ENCODE results near the gene CUL4A. TPM values are rescaled to one million over a fixed set of nuclear protein-coding genes. Genes with fewer than 3 reads are reported as not detected.
A peak's percentile ranks its signal among the peaks of the same experiment; 100 is the strongest.

The CUL4A gene
- total RNA-seq, 2 experiments from 2014 or later, result 58.9 to 59.4 TPM

DNA sequence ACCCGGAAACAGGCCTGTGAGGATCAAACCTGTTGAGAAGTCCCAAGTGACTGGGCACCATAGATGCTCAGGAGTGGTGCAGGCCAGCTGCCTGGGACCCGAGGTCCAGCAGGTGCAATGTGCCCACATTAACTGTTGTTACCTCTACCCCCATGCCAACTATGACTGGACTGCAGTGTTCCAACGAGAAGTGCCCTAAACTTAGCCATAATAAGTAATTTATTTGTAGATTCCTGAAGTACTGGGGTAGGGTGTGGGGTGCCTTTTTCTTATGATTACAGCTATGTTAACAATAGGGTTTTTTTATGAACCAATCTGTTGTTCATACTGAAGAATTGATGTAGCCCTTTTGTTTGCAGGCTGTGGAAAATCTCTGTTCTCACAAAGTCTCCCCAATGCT lies 9.2 kb downstream of the CUL4A start:
- Mint-ChIP-seq H3K27me3 (ENCODE audit: low read depth) (no peaks in the 10 kb centered on the region), H3K27ac (no peak overlapping the region), H3K4me3 (no peak overlapping the region), H3K9me3 (no peaks in the 10 kb centered on the region), H3K4me1 (ENCODE audit: low read depth) (peaks cover 5% of the 10 kb centered on the region), H3K36me3 (ENCODE audit: low read depth) (peaks cover 13% of the 10 kb centered on the region)
- intact Hi-C loops (cut with micrococcal nuclease), result no loop called here
- CTCF ChIA-PET, result no interaction called here
- no peak for DNase-seq

- no peak overlapping the region for H3K4me3 Mint-ChIP-seq
- intact Hi-C loops (cut with micrococcal nuclease), result no loop called here
- H3K4me1 Mint-ChIP-seq (ENCODE audit: low read depth), result peaks cover 5% of the 10 kb centered on the region
- CTCF ChIA-PET, result no interaction called here
- no peaks in the 10 kb centered on the region for H3K9me3 Mint-ChIP-seq
- no peak for DNase-seq
- H3K27me3 Mint-ChIP-seq (ENCODE audit: low read depth), result no peaks in the 10 kb centered on the region
- peaks cover 14% of the 10 kb centered on the region for H3K36me3 Mint-ChIP-seq (ENCODE audit: low read depth)
- H3K27ac Mint-ChIP-seq, result no peak overlapping the region
Observed at GRCh38 chr13:113219256-113219940, 10.0 kb downstream of the CUL4A start.

DNA sequence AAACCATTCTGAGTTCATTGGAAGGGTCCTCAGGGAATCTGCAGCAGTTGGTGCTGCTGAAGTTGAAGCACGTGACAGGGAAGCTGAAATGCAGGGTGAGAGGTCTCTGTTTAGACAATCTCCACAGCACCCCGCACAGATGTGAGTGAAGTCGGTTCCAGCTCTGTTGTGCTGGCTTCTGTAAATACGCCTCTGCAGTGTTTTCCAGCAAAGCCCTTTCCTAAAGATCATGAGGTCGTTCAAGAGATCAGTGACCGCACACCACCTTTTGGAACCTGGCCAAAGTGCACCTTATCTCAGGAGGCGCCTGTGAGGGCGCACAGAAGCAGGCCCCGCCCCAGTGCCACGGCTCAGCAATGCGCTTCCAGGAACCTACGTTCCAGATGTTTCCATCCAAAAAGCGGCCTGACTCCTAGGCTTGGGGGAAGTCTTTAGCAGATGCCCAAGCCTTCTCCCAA lies 10.8 kb downstream of the CUL4A start:
- peaks cover 14% of the 10 kb centered on the region for H3K36me3 Mint-ChIP-seq (ENCODE audit: low read depth)
- no peaks in the 10 kb centered on the region for H3K27me3 Mint-ChIP-seq (ENCODE audit: low read depth)
- H3K27ac Mint-ChIP-seq, result peak overlapping the region; percentile 5
- H3K4me1 Mint-ChIP-seq (ENCODE audit: low read depth), result peaks cover 5% of the 10 kb centered on the region
- DNase-seq, result no peak
- no peaks in the 10 kb centered on the region for H3K9me3 Mint-ChIP-seq
- CTCF ChIA-PET, result no interaction called here
- no peak overlapping the region for H3K4me3 Mint-ChIP-seq
- intact Hi-C loops (cut with micrococcal nuclease), result no loop called here

DNA sequence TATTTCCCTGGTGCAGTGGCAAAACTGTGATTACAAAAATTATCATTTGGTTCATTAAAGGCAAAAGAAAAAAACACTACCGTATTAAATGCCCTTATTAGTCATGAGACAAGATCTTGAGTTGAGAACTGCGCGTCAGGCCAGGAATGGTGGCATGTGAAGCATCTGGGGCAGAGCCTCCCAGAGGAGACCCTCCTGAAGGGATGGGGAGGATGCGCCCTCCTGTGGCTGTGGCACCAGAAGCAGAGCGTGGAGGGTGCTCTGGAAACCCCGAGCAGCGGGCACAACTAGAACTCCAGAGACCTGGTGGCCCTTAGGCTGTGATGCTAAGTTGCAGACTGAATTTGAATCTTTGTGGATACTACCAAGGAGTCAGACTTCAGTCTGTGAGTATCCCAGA lies 11.5 kb downstream of the CUL4A start:
- H3K4me1 Mint-ChIP-seq (ENCODE audit: low read depth), result peaks cover 5% of the 10 kb centered on the region
- CTCF ChIA-PET, result interaction anchor here (0.6 kb wide), 1 partner anchor 51 kb away, joined by 4 read pairs; no protein-coding TSS in a partner anchor
- no peaks in the 10 kb centered on the region for H3K27me3 Mint-ChIP-seq (ENCODE audit: low read depth)
- H3K27ac Mint-ChIP-seq, result no peak overlapping the region
- H3K4me3 Mint-ChIP-seq, result no peak overlapping the region
- H3K9me3 Mint-ChIP-seq, result no peaks in the 10 kb centered on the region
- peaks cover 15% of the 10 kb centered on the region for H3K36me3 Mint-ChIP-seq (ENCODE audit: low read depth)
- DNase-seq, result peak; percentile 38
- intact Hi-C loops (cut with micrococcal nuclease), result no loop called here

DNA sequence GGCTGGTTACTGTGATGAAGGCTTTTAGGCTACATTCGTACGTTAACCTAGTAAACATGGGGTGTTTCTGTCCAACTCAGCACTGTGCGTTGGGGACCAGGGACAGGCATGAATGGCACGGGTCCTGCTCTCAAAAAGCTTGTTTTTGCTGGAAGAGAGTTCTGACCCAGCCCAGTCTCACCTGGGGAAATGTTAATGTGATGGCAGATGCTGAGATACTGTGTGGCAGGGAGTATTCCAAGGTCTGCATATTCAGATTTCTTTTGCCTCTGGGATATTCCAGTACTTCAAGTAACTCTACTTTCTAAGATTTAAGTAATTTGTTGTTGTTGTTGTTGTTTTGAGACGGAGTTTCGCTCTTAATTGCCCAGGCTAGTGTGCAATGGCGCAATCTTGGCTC lies 13.7 kb downstream of the CUL4A start:
- intact Hi-C loops (cut with micrococcal nuclease), result no loop called here
- Mint-ChIP-seq H3K27ac (no peak overlapping the region), H3K27me3 (ENCODE audit: low read depth) (no peaks in the 10 kb centered on the region), H3K4me1 (ENCODE audit: low read depth) (peaks cover 3% of the 10 kb centered on the region), H3K4me3 (no peak overlapping the region), H3K36me3 (ENCODE audit: low read depth) (peaks cover 23% of the 10 kb centered on the region), H3K9me3 (no peaks in the 10 kb centered on the region)
- no peak for DNase-seq
- CTCF ChIA-PET, result no interaction called here

GRCh38 chr13:113224486-113224885 lies 15.1 kb downstream of the CUL4A start:
- no peak for DNase-seq
- no peak overlapping the region for H3K27ac Mint-ChIP-seq
- no peaks in the 10 kb centered on the region for H3K9me3 Mint-ChIP-seq
- intact Hi-C loops (cut with micrococcal nuclease), result no loop called here
- peaks cover 2% of the 10 kb centered on the region for H3K4me1 Mint-ChIP-seq (ENCODE audit: low read depth)
- H3K4me3 Mint-ChIP-seq, result no peak overlapping the region
- H3K36me3 Mint-ChIP-seq (ENCODE audit: low read depth), result peaks cover 33% of the 10 kb centered on the region
- CTCF ChIA-PET, result no interaction called here
- H3K27me3 Mint-ChIP-seq (ENCODE audit: low read depth), result no peaks in the 10 kb centered on the region

DNA sequence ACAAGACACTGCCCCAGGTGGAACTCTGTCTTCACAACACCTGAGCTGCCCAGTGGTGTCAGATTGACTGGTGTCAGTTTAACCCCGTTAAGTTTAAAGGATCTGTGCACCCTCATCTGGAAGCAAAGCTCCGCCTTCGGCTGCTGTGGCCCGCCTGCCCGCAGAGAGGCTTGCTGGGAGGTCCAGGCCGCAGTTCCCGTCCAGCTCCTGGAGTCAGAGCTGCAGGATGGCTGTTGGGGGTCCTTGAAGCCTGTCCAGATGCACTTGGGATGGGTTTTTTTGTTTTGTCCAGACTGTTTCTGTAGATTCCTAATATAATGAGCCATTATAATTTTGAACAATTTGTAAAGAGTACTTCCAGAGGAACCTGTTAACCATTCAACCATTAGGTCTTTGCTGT lies 16.1 kb downstream of the CUL4A start:
- Mint-ChIP-seq H3K9me3 (no peaks in the 10 kb centered on the region), H3K27me3 (ENCODE audit: low read depth) (no peaks in the 10 kb centered on the region), H3K4me1 (ENCODE audit: low read depth) (no peaks in the 10 kb centered on the region), H3K4me3 (no peak overlapping the region), H3K27ac (no peak overlapping the region), H3K36me3 (ENCODE audit: low read depth) (peaks cover 31% of the 10 kb centered on the region)
- CTCF ChIA-PET, result no interaction called here
- intact Hi-C loops (cut with micrococcal nuclease), result no loop called here
- DNase-seq, result no peak

DNA sequence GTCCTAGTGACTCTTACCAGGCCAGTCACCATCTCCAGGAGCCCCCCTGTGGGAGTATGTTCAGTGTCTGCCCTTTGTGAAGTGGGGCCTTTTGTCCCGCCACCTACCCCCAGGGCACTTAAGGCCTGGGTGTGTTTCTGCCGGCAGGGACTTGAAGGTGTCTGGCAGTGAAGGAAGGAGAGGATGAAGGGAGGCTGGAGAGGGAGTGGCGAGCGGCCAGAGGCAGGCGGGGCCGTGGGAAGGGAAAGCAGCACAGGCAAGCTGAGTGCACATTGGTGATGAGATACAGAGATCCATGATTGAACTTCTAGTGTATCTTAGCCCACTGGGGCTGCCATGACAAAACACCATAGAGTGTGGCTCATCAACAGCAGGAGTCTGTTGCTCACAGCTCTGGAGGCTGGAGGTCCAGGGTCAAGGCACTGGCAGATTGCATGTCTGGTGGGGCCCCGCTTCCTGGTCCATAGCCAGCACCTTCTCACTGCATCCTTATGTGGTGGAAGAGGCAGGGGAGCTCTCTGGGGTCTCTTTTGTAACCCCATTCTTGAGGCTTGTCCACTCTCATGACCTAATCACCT lies 17.5 kb downstream of the CUL4A start:
- Mint-ChIP-seq H3K36me3 (ENCODE audit: low read depth) (peaks cover 31% of the 10 kb centered on the region), H3K4me3 (no peak overlapping the region), H3K9me3 (no peaks in the 10 kb centered on the region), H3K27me3 (ENCODE audit: low read depth) (no peaks in the 10 kb centered on the region), H3K27ac (no peak overlapping the region), H3K4me1 (ENCODE audit: low read depth) (no peaks in the 10 kb centered on the region)
- no peak for DNase-seq
- intact Hi-C loops (cut with micrococcal nuclease), result no loop called here
- CTCF ChIA-PET, result interaction anchor here (0.6 kb wide), 1 partner anchor 155 kb away, joined by 4 read pairs; no protein-coding TSS in a partner anchor

DNA sequence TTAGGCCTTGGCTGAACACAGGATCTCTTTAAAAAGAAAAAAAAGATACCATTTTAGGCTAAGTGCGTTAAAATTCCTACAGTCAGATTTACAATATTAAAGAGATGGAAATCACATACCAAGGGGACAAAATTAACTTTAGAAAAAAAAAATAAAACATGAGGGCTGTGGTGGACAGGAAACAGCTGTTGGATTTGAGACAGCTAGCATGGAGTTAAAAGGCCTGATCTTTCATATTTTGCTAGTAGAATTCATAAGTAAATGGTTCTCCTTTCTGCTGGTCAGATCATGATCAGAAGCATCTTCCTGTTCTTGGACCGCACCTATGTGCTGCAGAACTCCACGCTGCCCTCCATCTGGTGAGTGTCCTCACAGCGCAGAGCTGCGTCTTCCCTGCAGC lies 19.7 kb downstream of the CUL4A start:
- intact Hi-C loops (cut with micrococcal nuclease), result no loop called here
- Mint-ChIP-seq H3K36me3 (ENCODE audit: low read depth) (peaks cover 26% of the 10 kb centered on the region), H3K4me1 (ENCODE audit: low read depth) (no peaks in the 10 kb centered on the region), H3K27me3 (ENCODE audit: low read depth) (no peaks in the 10 kb centered on the region), H3K4me3 (no peak overlapping the region), H3K9me3 (no peaks in the 10 kb centered on the region), H3K27ac (no peak overlapping the region)
- CTCF ChIA-PET, result no interaction called here
- no peak for DNase-seq

GRCh38 chr13:113229791-113230190 lies 20.4 kb downstream of the CUL4A start:
- H3K36me3 Mint-ChIP-seq (ENCODE audit: low read depth), result peaks cover 28% of the 10 kb centered on the region

DNA sequence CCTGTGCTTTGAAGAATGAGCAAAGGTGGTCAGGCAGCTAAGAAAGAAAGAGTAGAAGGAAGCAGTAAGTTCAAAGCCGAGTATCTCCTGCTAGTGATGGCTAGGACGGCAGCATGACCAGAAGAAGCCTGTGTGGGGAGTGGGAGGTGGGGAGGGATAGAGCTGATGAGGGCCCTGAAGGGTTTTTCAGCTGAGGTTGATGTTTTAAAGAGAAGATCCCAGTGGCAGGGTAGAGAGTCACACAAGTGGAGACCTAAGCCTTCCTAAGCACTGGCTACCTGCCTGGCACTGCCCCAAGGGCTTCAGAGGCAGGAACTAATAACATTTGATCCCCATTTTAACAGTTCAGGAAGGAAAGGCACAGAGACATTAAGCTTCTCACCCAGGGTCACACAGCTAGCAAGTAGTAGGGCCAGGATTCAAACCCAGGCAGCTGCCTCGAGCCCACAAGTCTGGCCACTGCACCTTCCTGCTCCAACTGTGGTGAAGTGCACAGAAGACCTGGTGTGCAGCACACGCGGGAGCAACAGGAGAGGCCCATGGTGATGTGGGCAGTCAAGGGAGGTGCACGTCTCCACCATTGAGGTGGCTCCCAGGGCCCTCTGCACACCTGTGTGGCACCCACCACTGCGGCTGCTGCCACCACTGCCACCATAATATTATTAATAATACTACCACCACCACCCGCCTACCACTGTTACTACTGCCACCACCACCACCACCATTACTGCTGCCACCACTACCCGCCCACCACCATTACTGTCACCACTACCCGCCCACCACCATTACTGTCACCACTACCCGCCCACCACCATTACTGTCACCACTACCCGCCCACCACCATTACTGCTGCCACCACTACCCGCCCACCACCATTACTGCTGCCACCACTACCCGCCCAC lies 22.1 kb downstream of the CUL4A start:
- Mint-ChIP-seq H3K27me3 (ENCODE audit: low read depth) (no peaks in the 10 kb centered on the region), H3K4me1 (ENCODE audit: low read depth) (no peaks in the 10 kb centered on the region), H3K4me3 (no peak overlapping the region), H3K36me3 (ENCODE audit: low read depth) (peaks cover 30% of the 10 kb centered on the region), H3K9me3 (no peaks in the 10 kb centered on the region), H3K27ac (peak overlapping the region; percentile 16)
- CTCF ChIA-PET, result no interaction called here
- no peak for DNase-seq
- intact Hi-C loops (cut with micrococcal nuclease), result no loop called here

More at GRCh38 chr13:113229791-113230190, 20.4 kb downstream of the CUL4A start:
- H3K4me1 Mint-ChIP-seq (ENCODE audit: low read depth), result no peaks in the 10 kb centered on the region
- intact Hi-C loops (cut with micrococcal nuclease), result no loop called here
- H3K27me3 Mint-ChIP-seq (ENCODE audit: low read depth), result no peaks in the 10 kb centered on the region
- no peak overlapping the region for H3K27ac Mint-ChIP-seq
- CTCF ChIA-PET, result no interaction called here
- no peaks in the 10 kb centered on the region for H3K9me3 Mint-ChIP-seq
- no peak overlapping the region for H3K4me3 Mint-ChIP-seq
- DNase-seq, result no peak

DNA sequence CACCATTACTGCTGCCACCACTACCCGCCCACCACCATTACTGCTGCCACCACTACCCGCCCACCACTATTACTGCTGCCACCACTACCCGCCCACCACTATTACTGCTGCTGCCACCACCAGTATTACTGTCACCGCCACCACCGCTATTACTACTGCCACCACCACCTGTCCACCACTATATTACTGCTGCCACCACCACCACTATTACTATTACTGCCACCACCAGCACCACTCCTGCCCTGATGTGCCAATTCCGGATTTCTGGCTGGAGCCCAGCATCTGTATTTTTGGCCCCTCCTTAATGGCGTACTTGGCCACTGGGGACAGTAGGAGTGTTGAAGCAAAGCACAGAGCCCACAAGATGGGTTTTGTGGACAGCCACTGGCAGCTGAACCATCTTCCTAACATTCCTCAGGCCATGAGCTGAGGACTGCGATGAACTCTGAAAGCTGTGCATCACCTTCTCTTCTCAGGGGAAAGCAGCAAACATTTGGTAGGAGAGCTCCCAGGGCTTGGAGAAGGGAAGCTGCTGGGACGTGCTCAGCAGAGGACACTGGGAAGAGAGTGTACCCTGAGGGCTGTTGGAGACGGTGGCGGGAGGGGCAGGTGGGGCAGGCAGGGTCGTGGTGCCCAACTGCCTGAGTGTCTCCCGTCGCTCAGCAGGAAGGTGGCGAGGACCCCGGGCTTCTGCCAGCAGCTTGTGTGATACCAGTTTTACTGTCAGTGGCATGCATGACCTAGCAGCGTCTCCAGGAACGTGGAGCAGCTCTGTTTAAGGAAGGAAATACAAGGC lies 23.0 kb downstream of the CUL4A start:
- Mint-ChIP-seq H3K9me3 (no peaks in the 10 kb centered on the region), H3K27ac (no peak overlapping the region), H3K36me3 (ENCODE audit: low read depth) (peaks cover 30% of the 10 kb centered on the region), H3K27me3 (ENCODE audit: low read depth) (no peaks in the 10 kb centered on the region), H3K4me3 (no peak overlapping the region), H3K4me1 (ENCODE audit: low read depth) (no peaks in the 10 kb centered on the region)
- DNase-seq, result no peak
- intact Hi-C loops (cut with micrococcal nuclease), result no loop called here
- CTCF ChIA-PET, result interaction anchor here (0.9 kb wide), 1 partner anchor 14 kb away, joined by 3 read pairs; no protein-coding TSS in a partner anchor
